GM19468 (cell line): ENCODE data around the gene CEBPG.

ENCODE experiments used
- ATAC-seq: cut with Tn5 transposase; IDR thresholded peaks from one replicate; pipeline ENCODE4 v1.9.1; 2021; ENCODE audit warnings: mild to moderate bottlenecking, moderate library complexity, moderate number of reproducible peaks; ENCODE audit not compliant: unreplicated experiment; ENCODE audit errors: extremely low read depth

CEBPG gene

GRCh38 chr19:33413868-33414666, 40.6 kb downstream of the CEBPG start:
- no peak for ATAC-seq

GRCh38 chr19:33414667-33415605, 41.4 kb downstream of the CEBPG start:
- ATAC-seq = no peak

GRCh38 chr19:33416307-33417215, 43.1 kb downstream of the CEBPG start:
- no peak for ATAC-seq

- ATAC-seq = no peak
Observed at GRCh38 chr19:33417751-33418150, 44.2 kb downstream of the CEBPG start.

GRCh38 chr19:33418461-33418860, 45.0 kb downstream of the CEBPG start:
- no peak for ATAC-seq

- no peak for ATAC-seq
Observed at GRCh38 chr19:33418871-33419787, 45.6 kb downstream of the CEBPG start.

- no peak for ATAC-seq
Observed at GRCh38 chr19:33419788-33420130, 46.2 kb downstream of the CEBPG start.

GRCh38 chr19:33420821-33421220, 47.3 kb downstream of the CEBPG start:
- ATAC-seq = no peak

GRCh38 chr19:33421368-33421767, 47.9 kb downstream of the CEBPG start:
- no peak for ATAC-seq

GRCh38 chr19:33422369-33423180, 49.1 kb downstream of the CEBPG start:
- no peak for ATAC-seq

GRCh38 chr19:33424181-33424580, 50.7 kb downstream of the CEBPG start:
- ATAC-seq = no peak

GRCh38 chr19:33426621-33427361, 53.3 kb downstream of the CEBPG start:
- no peak for ATAC-seq

GRCh38 chr19:33427801-33428626, 54.5 kb downstream of the CEBPG start:
- ATAC-seq = no peak

- ATAC-seq = no peak
Observed at GRCh38 chr19:33428627-33429125, 55.2 kb downstream of the CEBPG start.

GRCh38 chr19:33429891-33430673, 56.6 kb downstream of the CEBPG start:
- no peak for ATAC-seq

GRCh38 chr19:33430674-33431277, 57.3 kb downstream of the CEBPG start:
- ATAC-seq = no peak
